Dendritic cell treated with granulocyte-macrophage colony-stimulating factor and Interleukin-4, amounts not matched to agents 40 ng/mL and 50 ng/mL, for 4 days (primary cell): ENCODE measurements around the gene GLB1L.
A peak's percentile ranks its signal among the peaks of the same experiment; 100 is the strongest.

Source experiments
- H3K27ac Mint-ChIP-seq: one replicate; pipeline ENCODE4 v1.8.0; 2022; ENCODE audit warnings: mild to moderate bottlenecking, mixed read lengths
- H3K27me3 Mint-ChIP-seq: one replicate; pipeline ENCODE4 v1.8.0; 2022; ENCODE audit warnings: mild to moderate bottlenecking, mixed read lengths
- H3K36me3 Mint-ChIP-seq: one replicate; pipeline ENCODE4 v1.8.0; 2022; ENCODE audit warnings: low read depth, mixed read lengths
- H3K4me1 Mint-ChIP-seq: one replicate; pipeline ENCODE4 v1.8.0; 2022; ENCODE audit warnings: low read depth, mixed read lengths
- H3K4me3 Mint-ChIP-seq: one replicate; pipeline ENCODE4 v1.8.0; 2022; ENCODE audit warnings: mild to moderate bottlenecking, moderate library complexity, mixed read lengths
- H3K9me3 Mint-ChIP-seq: one replicate; pipeline ENCODE4 v1.8.0; 2022; ENCODE audit warnings: mixed read lengths
- intact Hi-C: fragments of 100-400 bp; cut with micrococcal nuclease; formaldehyde crosslinking; loops from one replicate; pipeline ENCODE4 v1.15.0; 2022

GLB1L gene

GRCh38 chr2:219252900-219253752 lies 7.9 kb upstream of the GLB1L start, which contains the start of gene TUBA4B:
Gene TUBA4B (plus strand): TSS chr2:219253243. CDS start chr2:219253408, 165 bp downstream.
- Mint-ChIP-seq H3K4me3 (peak within 1 kb of the TSS; percentile 86), H3K27ac (peak within 1 kb of the TSS; percentile 47), H3K9me3 (no peaks in the 10 kb centered on the region), H3K4me1 (peaks cover 61% of the 10 kb centered on the region), H3K36me3 (peaks cover 42% of the 10 kb centered on the region), H3K27me3 (no peaks in the 10 kb centered on the region)
- intact Hi-C loops, result loop anchor here (5.0 kb wide), 1 partner anchor 36 kb away; the partner anchor contains the start of gene ABCB6

GRCh38 chr2:219252570-219252899 lies 7.3 kb upstream of the GLB1L start:
- Mint-ChIP-seq H3K9me3 (no peaks in the 10 kb centered on the region), H3K36me3 (peaks cover 48% of the 10 kb centered on the region), H3K4me1 (peaks cover 67% of the 10 kb centered on the region), H3K27me3 (no peaks in the 10 kb centered on the region), H3K27ac (peak overlapping the region; percentile 47), H3K4me3 (peak overlapping the region; percentile 86)
- intact Hi-C loops, result loop anchor here (5.0 kb wide), 1 partner anchor 35 kb away; the partner anchor contains the start of gene ABCB6

- peak overlapping the region; percentile 86 for H3K4me3 Mint-ChIP-seq
- H3K4me1 Mint-ChIP-seq, result peaks cover 72% of the 10 kb centered on the region
- intact Hi-C loops, result loop anchor here (5.0 kb wide), 1 partner anchor 35 kb away; the partner anchor contains the start of gene ABCB6
- peak overlapping the region; percentile 47 for H3K27ac Mint-ChIP-seq
- peaks cover 52% of the 10 kb centered on the region for H3K36me3 Mint-ChIP-seq
- no peaks in the 10 kb centered on the region for H3K27me3 Mint-ChIP-seq
- no peaks in the 10 kb centered on the region for H3K9me3 Mint-ChIP-seq
These were observed 6.8 kb upstream of the GLB1L start for GRCh38 chr2:219252084-219252483.

- H3K27me3 Mint-ChIP-seq, result no peaks in the 10 kb centered on the region
- H3K9me3 Mint-ChIP-seq, result no peaks in the 10 kb centered on the region
- peak overlapping the region; percentile 47 for H3K27ac Mint-ChIP-seq
- H3K4me3 Mint-ChIP-seq, result peak overlapping the region; percentile 86
- intact Hi-C loops, result loop anchor here (5.0 kb wide), 1 partner anchor 34 kb away; the partner anchor contains the start of gene ABCB6
- peaks cover 57% of the 10 kb centered on the region for H3K36me3 Mint-ChIP-seq
- peaks cover 76% of the 10 kb centered on the region for H3K4me1 Mint-ChIP-seq
These were observed 6.4 kb upstream of the GLB1L start for GRCh38 chr2:219251656-219252055.

- peaks cover 80% of the 10 kb centered on the region for H3K4me1 Mint-ChIP-seq
- H3K27ac Mint-ChIP-seq, result peak overlapping the region; percentile 47
- peaks cover 59% of the 10 kb centered on the region for H3K36me3 Mint-ChIP-seq
- H3K27me3 Mint-ChIP-seq, result no peaks in the 10 kb centered on the region
- intact Hi-C loops, result loop anchor here (5.0 kb wide), 1 partner anchor 33 kb away; the partner anchor contains the start of gene ABCB6
- H3K4me3 Mint-ChIP-seq, result peak overlapping the region; percentile 20
- no peaks in the 10 kb centered on the region for H3K9me3 Mint-ChIP-seq
These were observed 5.0 kb upstream of the GLB1L start for GRCh38 chr2:219250049-219250781.

GRCh38 chr2:219249203-219249980 lies 4.1 kb upstream of the GLB1L start:
- Mint-ChIP-seq H3K4me1 (peaks cover 80% of the 10 kb centered on the region), H3K27me3 (no peaks in the 10 kb centered on the region), H3K27ac (peak overlapping the region; percentile 47), H3K4me3 (peak overlapping the region; percentile 37), H3K9me3 (no peaks in the 10 kb centered on the region), H3K36me3 (peaks cover 59% of the 10 kb centered on the region)
- intact Hi-C loops, result no loop called here

GRCh38 chr2:219248845-219249202 lies 3.6 kb upstream of the GLB1L start:
- Mint-ChIP-seq H3K27me3 (no peaks in the 10 kb centered on the region), H3K27ac (peak overlapping the region; percentile 47), H3K4me1 (peaks cover 81% of the 10 kb centered on the region), H3K9me3 (no peaks in the 10 kb centered on the region), H3K4me3 (peak overlapping the region; percentile 37), H3K36me3 (peaks cover 59% of the 10 kb centered on the region)
- intact Hi-C loops, result no loop called here

- peak overlapping the region; percentile 47 for H3K27ac Mint-ChIP-seq
- intact Hi-C loops, result no loop called here
- H3K4me3 Mint-ChIP-seq, result no peak overlapping the region
- H3K36me3 Mint-ChIP-seq, result peaks cover 53% of the 10 kb centered on the region
- no peaks in the 10 kb centered on the region for H3K27me3 Mint-ChIP-seq
- no peaks in the 10 kb centered on the region for H3K9me3 Mint-ChIP-seq
- H3K4me1 Mint-ChIP-seq, result peaks cover 83% of the 10 kb centered on the region
These were observed 2.7 kb upstream of the GLB1L start for GRCh38 chr2:219247678-219248642.

- Mint-ChIP-seq H3K36me3 (peaks cover 60% of the 10 kb centered on the region), H3K9me3 (no peaks in the 10 kb centered on the region), H3K4me3 (no peak overlapping the region), H3K27me3 (no peaks in the 10 kb centered on the region), H3K4me1 (peaks cover 77% of the 10 kb centered on the region), H3K27ac (no peak overlapping the region)
- intact Hi-C loops, result no loop called here
These were observed 1.3 kb upstream of the GLB1L start for GRCh38 chr2:219246559-219246958.

GRCh38 chr2:219245899-219246230 lies 621 bp upstream of the GLB1L start:
- Mint-ChIP-seq H3K9me3 (no peaks in the 10 kb centered on the region), H3K27me3 (no peaks in the 10 kb centered on the region), H3K36me3 (peaks cover 60% of the 10 kb centered on the region), H3K4me1 (peaks cover 70% of the 10 kb centered on the region), H3K4me3 (peak overlapping the region; percentile 85), H3K27ac (peak overlapping the region; percentile 90)
- intact Hi-C loops, result loop anchor here (1.0 to 2.0 kb wide), 2 partner anchors 17 to 40 kb away; partner anchors contain the start of genes ANKZF1, ATG9A and ZFAND2B

- peak overlapping the region; percentile 90 for H3K27ac Mint-ChIP-seq
- peaks cover 60% of the 10 kb centered on the region for H3K36me3 Mint-ChIP-seq
- intact Hi-C loops, result loop anchor here (1.0 to 2.0 kb wide), 2 partner anchors 16 to 38 kb away; partner anchors contain the start of genes ANKZF1, ATG9A and ZFAND2B
- peak overlapping the region; percentile 85 for H3K4me3 Mint-ChIP-seq
- H3K9me3 Mint-ChIP-seq, result no peaks in the 10 kb centered on the region
- H3K4me1 Mint-ChIP-seq, result peaks cover 59% of the 10 kb centered on the region
- no peaks in the 10 kb centered on the region for H3K27me3 Mint-ChIP-seq
These were observed 476 bp downstream of the GLB1L start for GRCh38 chr2:219244789-219245147.

- Mint-ChIP-seq H3K36me3 (peaks cover 60% of the 10 kb centered on the region), H3K27ac (peak overlapping the region; percentile 69), H3K27me3 (no peaks in the 10 kb centered on the region), H3K4me1 (peaks cover 45% of the 10 kb centered on the region), H3K4me3 (peak overlapping the region; percentile 83), H3K9me3 (no peaks in the 10 kb centered on the region)
- intact Hi-C loops, result no loop called here
These were observed 1.9 kb downstream of the GLB1L start for GRCh38 chr2:219243291-219243761.
